OCI-LY7 (cell line): Measurements from ENCODE around the gene CCDC57. TPM values are rescaled to one million over a fixed set of nuclear protein-coding genes. Genes with fewer than 3 reads are reported as not detected.
A peak's percentile ranks its signal among the peaks of the same experiment; 100 is the strongest.

Source experiments
- BruUV-seq: library from RNA; stranded (reverse); fragments of 400-500 nt; replicated peaks from 2 replicates; lab custom pipeline; 2021; lab: Mats Ljungman, UMichigan
- CTCF ChIA-PET: fragments of 300-600 bp; sonication (Branson Sonifier 250); formaldehyde crosslinking; loops from one replicate; lab custom pipeline; 2022; ENCODE audit warnings: antibody characterized with exemption; ENCODE audit not compliant: unreplicated experiment; lab: Charles Lee
- POLR2A ChIA-PET: fragments of 300-600 bp; sonication (Branson Sonifier 250); formaldehyde crosslinking; loops from one replicate; lab custom pipeline; 2022; ENCODE audit warnings: antibody characterized with exemption; lab: Charles Lee
- DNase-seq: peaks from one replicate; pipeline ENCODE4 v3.0.0-alpha.2; 2015; ENCODE audit warnings: low spot score
- H2AFZ ChIP-seq: fragments of 200-600 bp; sonication (generic), shearing (Covaris generic); 2 replicates; pipeline ENCODE4 v1.6.1; 2014; ENCODE audit warnings: mild to moderate bottlenecking, antibody characterized with exemption, low read length, moderate library complexity
- H3K27ac ChIP-seq: fragments of 200-600 bp; sonication (generic); 2 replicates; pipeline ENCODE4 v1.5.1; 2014; ENCODE audit warnings: mixed run types, low read depth, mild to moderate bottlenecking, moderate library complexity, low read length, inconsistent platforms; ENCODE audit not compliant: poor library complexity, severe bottlenecking
- H3K36me3 ChIP-seq: fragments of 200-600 bp; sonication (generic); 2 replicates; pipeline ENCODE4 v1.6.1; 2014; ENCODE audit warnings: mild to moderate bottlenecking, antibody characterized with exemption, low read length, moderate library complexity, mixed read lengths; ENCODE audit not compliant: insufficient read depth
- H3K4me1 ChIP-seq: fragments of 200-600 bp; sonication (generic); 2 replicates; pipeline ENCODE4 v1.5.1; 2014; ENCODE audit warnings: mild to moderate bottlenecking, low read length; ENCODE audit not compliant: insufficient read depth, poor library complexity, severe bottlenecking
- H3K4me2 ChIP-seq: fragments of 200-600 bp; sonication (generic); 2 replicates; pipeline ENCODE4 v1.6.1; 2014; ENCODE audit warnings: mild to moderate bottlenecking, low read length
- H3K4me3 ChIP-seq: fragments of 200-600 bp; sonication (generic); 2 replicates; pipeline ENCODE4 v1.5.1; 2014; ENCODE audit warnings: mild to moderate bottlenecking, low read depth, low read length; ENCODE audit not compliant: poor library complexity, severe bottlenecking
- H3K79me2 ChIP-seq: fragments of 200-600 bp; sonication (generic); 2 replicates; pipeline ENCODE4 v1.6.1; 2016; ENCODE audit warnings: low read depth, mild to moderate bottlenecking, low read length, moderate library complexity, mixed read lengths; ENCODE audit not compliant: insufficient read depth
- H3K9me2 ChIP-seq: fragments of 200-600 bp; sonication (generic); 2 replicates; pipeline ENCODE4 v1.6.1; 2016; ENCODE audit warnings: mild to moderate bottlenecking, low read length, mixed read lengths; ENCODE audit not compliant: insufficient read depth
- H3K9me3 ChIP-seq: fragments of 200-600 bp; sonication (generic); 2 replicates; pipeline ENCODE4 v1.6.1; 2014; ENCODE audit warnings: mild to moderate bottlenecking, mixed run types, low read length, mixed read lengths
- H4K20me1 ChIP-seq: fragments of 200-600 bp; sonication (generic); 2 replicates; pipeline ENCODE4 v1.6.1; 2014; ENCODE audit warnings: mild to moderate bottlenecking, antibody characterized with exemption, low read length, moderate library complexity, mixed read lengths; ENCODE audit not compliant: insufficient read depth
- EZH2phosphoT487 ChIP-seq: fragments of 200-600 bp; sonication (generic); IDR thresholded peaks from 2 replicates; pipeline ENCODE4 v1.6.1; 2018; ENCODE audit warnings: low read depth, borderline replicate concordance, mild to moderate bottlenecking, mixed run types, antibody characterized with exemption, low read length, moderate library complexity, mixed read lengths
- intact Hi-C: fragments of 100-400 bp; cut with micrococcal nuclease; formaldehyde crosslinking; loops from one replicate; pipeline ENCODE4 v1.10.0; 2022; ENCODE audit not compliant: unreplicated experiment
- total RNA-seq, 2 experiments: library from RNA; depleted of rRNA in 1 of 2; stranded (reverse); fragments of >200 nt in 1 of 2; shearing (Covaris generic) in 1 of 2; gene quantifications; 2 replicates each; pipeline ENCODE4 v1.2.3, GENCODE V29; 2014 to 2022
- TF ChIP-seq, protein P1 (sequence below): fragments of 200-600 bp; sonication (generic); conservative IDR thresholded peaks from 2 replicates; pipeline ENCODE4 v1.5.1; 2014; ENCODE audit warnings: mild to moderate bottlenecking, antibody characterized with exemption, low read length, moderate library complexity, mixed read lengths

The CCDC57 gene
- total RNA-seq, 2 experiments from 2014 or later, result 34.5 to 58.7 TPM

DNA sequence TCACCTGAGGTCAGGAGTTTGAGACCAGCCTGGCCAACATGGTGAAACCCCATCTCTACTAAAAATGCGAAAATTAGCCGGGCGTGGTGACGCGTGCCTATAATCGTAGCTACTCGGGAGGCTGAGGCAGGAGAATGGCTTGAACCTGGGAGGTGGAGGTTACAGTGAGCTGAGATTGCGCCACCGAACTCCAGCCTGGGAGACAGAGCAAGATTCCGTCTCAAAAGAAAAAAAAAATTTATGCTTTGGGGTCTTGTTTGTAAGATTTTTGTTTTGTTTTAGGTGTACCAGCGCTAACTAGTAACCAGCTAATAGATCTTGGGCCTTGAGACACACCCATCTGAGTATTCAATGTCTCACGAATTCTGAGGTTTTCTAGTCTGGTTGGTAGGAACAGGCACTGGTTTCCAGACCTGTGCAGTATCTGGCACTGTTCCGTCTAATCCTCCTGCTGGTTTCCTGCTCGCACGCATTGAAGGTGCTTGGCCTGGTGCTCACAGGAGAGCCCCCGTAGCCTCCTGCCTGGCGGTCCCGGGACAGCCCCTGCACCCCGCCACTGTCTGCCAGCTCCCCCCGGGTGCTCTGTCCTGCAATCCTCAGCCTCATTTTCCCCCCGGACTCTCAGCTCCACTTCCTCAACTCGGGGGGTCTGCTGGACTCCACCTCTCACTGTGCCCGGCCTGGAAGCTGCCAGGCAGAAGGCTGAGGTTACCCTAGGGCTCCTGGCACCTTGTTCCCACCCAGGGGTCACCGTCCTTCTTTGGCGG is 136.4 kb downstream of the CCDC57 start:
- H3K9me3 ChIP-seq, result no peaks in the 10 kb centered on the region
- H3K4me2 ChIP-seq, result 0 out of 2 replicates have a peak overlapping the region, but pooled peaks have one; percentile 31
- H3K36me3 ChIP-seq, result peaks cover 46% of the 10 kb centered on the region
- H3K9me2 ChIP-seq, result no peaks in the 10 kb centered on the region
- H4K20me1 ChIP-seq, result no peaks in the 10 kb centered on the region
- BruUV-seq, result no TSS peak
- H2AFZ ChIP-seq, result no peak overlapping the region
- ChIA-PET POLR2A (interaction anchor here (0.7 to 1.4 kb wide), 2 partner anchors 10 to 221 kb away, joined by 4 to 5 read pairs; no protein-coding TSS in a partner anchor), CTCF (no interaction called here)
- H3K4me1 ChIP-seq, result peaks cover 25% of the 10 kb centered on the region
- no peak overlapping the region for H3K4me3 ChIP-seq
- no peak for TF ChIP-seq EZH2phosphoT487
- TF ChIP-seq, protein P1, sequence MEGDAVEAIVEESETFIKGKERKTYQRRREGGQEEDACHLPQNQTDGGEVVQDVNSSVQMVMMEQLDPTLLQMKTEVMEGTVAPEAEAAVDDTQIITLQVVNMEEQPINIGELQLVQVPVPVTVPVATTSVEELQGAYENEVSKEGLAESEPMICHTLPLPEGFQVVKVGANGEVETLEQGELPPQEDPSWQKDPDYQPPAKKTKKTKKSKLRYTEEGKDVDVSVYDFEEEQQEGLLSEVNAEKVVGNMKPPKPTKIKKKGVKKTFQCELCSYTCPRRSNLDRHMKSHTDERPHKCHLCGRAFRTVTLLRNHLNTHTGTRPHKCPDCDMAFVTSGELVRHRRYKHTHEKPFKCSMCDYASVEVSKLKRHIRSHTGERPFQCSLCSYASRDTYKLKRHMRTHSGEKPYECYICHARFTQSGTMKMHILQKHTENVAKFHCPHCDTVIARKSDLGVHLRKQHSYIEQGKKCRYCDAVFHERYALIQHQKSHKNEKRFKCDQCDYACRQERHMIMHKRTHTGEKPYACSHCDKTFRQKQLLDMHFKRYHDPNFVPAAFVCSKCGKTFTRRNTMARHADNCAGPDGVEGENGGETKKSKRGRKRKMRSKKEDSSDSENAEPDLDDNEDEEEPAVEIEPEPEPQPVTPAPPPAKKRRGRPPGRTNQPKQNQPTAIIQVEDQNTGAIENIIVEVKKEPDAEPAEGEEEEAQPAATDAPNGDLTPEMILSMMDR, result no peak
- intact Hi-C loops, result no loop called here
- peak overlapping the region; percentile 66 for H3K27ac ChIP-seq
- H3K79me2 ChIP-seq, result no peaks in the 10 kb centered on the region
- no peak for DNase-seq

DNA sequence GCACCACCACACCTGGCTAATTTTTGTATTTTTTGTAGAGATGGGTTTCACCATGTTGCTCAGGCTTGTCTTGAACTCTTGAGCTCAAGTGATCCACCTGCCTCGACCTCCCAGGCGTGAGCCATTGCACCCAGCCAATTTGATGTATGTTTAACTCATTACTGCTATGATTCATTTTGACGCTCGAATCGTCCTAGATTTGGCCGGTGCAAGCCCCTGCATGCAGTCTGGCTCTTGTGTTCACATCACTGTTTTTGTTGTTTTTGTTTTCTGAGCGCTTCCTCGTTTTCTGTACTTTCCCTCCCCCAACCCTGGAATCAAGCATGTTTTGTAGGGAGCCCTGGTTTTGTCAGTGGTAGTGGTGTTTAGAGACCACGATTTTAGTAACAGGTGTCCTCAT is 139.2 kb downstream of the CCDC57 start:
- Histone ChIP-seq H4K20me1 (no peaks in the 10 kb centered on the region), H3K9me3 (no peaks in the 10 kb centered on the region), H3K4me3 (no peak overlapping the region), H3K36me3 (peaks cover 20% of the 10 kb centered on the region), H3K4me2 (no peak overlapping the region), H3K79me2 (no peaks in the 10 kb centered on the region), H3K27ac (no peak overlapping the region), H3K9me2 (no peaks in the 10 kb centered on the region), H2AFZ (no peak overlapping the region), H3K4me1 (peaks cover 25% of the 10 kb centered on the region)
- TF ChIP-seq EZH2phosphoT487, result no peak
- TF ChIP-seq, protein P1, result no peak
- CTCF ChIA-PET, result interaction anchor here (0.8 kb wide), 1 partner anchor 36 kb away, joined by 4 read pairs; the partner anchor contains the start of gene DCXR
- DNase-seq, result no peak
- intact Hi-C loops, result no loop called here
- no TSS peak for BruUV-seq
- POLR2A ChIA-PET, result no interaction called here

DNA sequence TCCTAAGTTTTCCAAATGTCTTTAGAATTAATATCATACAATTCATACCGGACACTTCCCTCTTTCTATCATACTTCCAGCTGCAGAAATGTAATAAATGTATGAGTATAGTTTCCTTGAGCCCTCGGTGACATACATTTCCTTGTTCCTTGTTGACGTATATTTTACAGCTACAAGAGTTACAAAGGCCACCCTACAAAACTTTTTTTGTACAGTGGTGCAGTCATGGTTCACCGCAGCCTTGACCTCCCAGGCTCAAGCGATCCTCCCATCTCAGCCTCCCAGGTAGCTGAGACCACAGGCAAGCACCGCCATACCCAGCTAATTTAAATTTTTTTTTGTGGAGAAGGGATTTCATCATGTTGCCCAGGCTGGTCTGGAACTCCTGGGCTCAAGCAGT is 139.8 kb downstream of the CCDC57 start:
- H3K36me3 ChIP-seq, result peaks cover 14% of the 10 kb centered on the region
- H3K4me2 ChIP-seq, result no peak overlapping the region
- no peaks in the 10 kb centered on the region for H3K9me3 ChIP-seq
- BruUV-seq, result no TSS peak
- no peaks in the 10 kb centered on the region for H3K9me2 ChIP-seq
- H3K4me1 ChIP-seq, result peaks cover 25% of the 10 kb centered on the region
- no peak for TF ChIP-seq EZH2phosphoT487
- TF ChIP-seq, protein P1, result no peak
- no peak overlapping the region for H3K27ac ChIP-seq
- CTCF ChIA-PET, result interaction anchor here (0.8 kb wide), 1 partner anchor 35 kb away, joined by 4 read pairs; the partner anchor contains the start of gene DCXR
- POLR2A ChIA-PET, result no interaction called here
- no peaks in the 10 kb centered on the region for H4K20me1 ChIP-seq
- intact Hi-C loops, result no loop called here
- no peaks in the 10 kb centered on the region for H3K79me2 ChIP-seq
- H2AFZ ChIP-seq, result no peak overlapping the region
- H3K4me3 ChIP-seq, result no peak overlapping the region
- no peak for DNase-seq
